Sigmoid colon (tissue), 7 donors: ENCODE data around the gene ATP1A2. TPM values are rescaled to one million over a fixed set of nuclear protein-coding genes. Genes with fewer than 3 reads are reported as not detected.
A peak's percentile ranks its signal among the peaks of the same experiment; 100 is the strongest.

ENCODE experiments used
- DNase-seq: peaks from one replicate; pipeline ENCODE4 v3.0.0-alpha.2; 2019
- H3K27ac ChIP-seq, 4 donors: fragments of 200-600 bp; sonication (generic); one replicate each; pipeline ENCODE4 v1.5.1; 2016 to 2019; ENCODE audit warnings: mild to moderate bottlenecking in 1 of 4
- H3K27me3 ChIP-seq, 3 donors: fragments of 200-600 bp; sonication (generic); one replicate each; pipeline ENCODE4 v1.5.1; 2019; ENCODE audit warnings: mild to moderate bottlenecking in 1 of 3
- H3K36me3 ChIP-seq, 4 donors: fragments of 200-600 bp; sonication (generic); one replicate each; pipeline ENCODE4 v1.5.1; 2016 to 2019
- H3K4me1 ChIP-seq, 4 donors: fragments of 200-600 bp; sonication (generic); one replicate each; pipeline ENCODE4 v1.5.1; 2017 to 2019
- H3K4me3 ChIP-seq, 4 donors: fragments of 200-600 bp; sonication (generic); one replicate each; pipeline ENCODE4 v1.5.1; 2017 to 2019; ENCODE audit warnings: mild to moderate bottlenecking in 2 of 4, moderate library complexity in 1 of 4
- H3K9me3 ChIP-seq, 4 donors: fragments of 200-600 bp in 3 of 4; sonication (generic) in 3 of 4; one replicate each; pipeline versions ENCODE4 v1.5.1 to v1.6.1; 2013 to 2019
- EP300 ChIP-seq, 4 donors: sonication (generic); formaldehyde crosslinking; IDR thresholded peaks; one replicate each; pipeline ENCODE4 v1.6.1; 2017; ENCODE audit warnings: antibody characterized with exemption in 4 of 4
- POLR2A ChIP-seq, 2 donors: fragments of 450-650 bp; IDR thresholded peaks; one replicate each; pipeline ENCODE4 v1.6.1; 2016; ENCODE audit warnings: antibody characterized with exemption in 2 of 2, mild to moderate bottlenecking in 2 of 2, moderate library complexity in 2 of 2
- POLR2AphosphoS5 ChIP-seq, 4 donors: sonication (generic); formaldehyde crosslinking; IDR thresholded peaks; one replicate each; pipeline ENCODE4 v1.6.1; 2017; ENCODE audit warnings: antibody characterized with exemption in 4 of 4
- WGBS, 2 donors: extraction: QIAGEN DNeasy Blood & Tissue Kit; methylation state at CpG; one replicate each; pipeline ENCODE4 v1.1.7; 2013; 5-methylcytosine and 5-hydroxymethylcytosine counted together
- intact Hi-C: fragments of 100-400 bp; cut with DNase I; formaldehyde crosslinking; loops from one replicate; pipeline ENCODE4 v1.15.1; 2023
- polyA plus RNA-seq, 3 donors: library from polyadenylated mRNA; stranded (reverse); fragments of 200-250 nt; gene quantifications; one replicate each; pipeline ENCODE4 v1.2.3, GENCODE V29; 2013
- total RNA-seq, 4 donors: library from RNA; depleted of rRNA; stranded (reverse); fragments of >200 nt; gene quantifications; one replicate each; pipeline ENCODE4 v1.1.0, GENCODE V29; 2016
- TF ChIP-seq, protein P1 (sequence below), 4 experiments: fragments of 450-650 bp in 3 of 4; fragments of 200-600 bp in 1 of 4; IDR thresholded peaks; one replicate each; pipeline ENCODE4 v1.5.1; 2016 to 2019; ENCODE audit warnings: antibody characterized with exemption in 4 of 4, mild to moderate bottlenecking in 3 of 4, moderate library complexity in 2 of 4
- donor health status: healthy with polysubstance abuse.
- donor health status: Bipolar disorder and iron deficiency.
- donor health status: healthy.

Gene ATP1A2
- total and polyA plus RNA-seq, 7 donors: 0.92 to 153 (median 60.7) TPM

- peak; percentile 56 to 76 (median 68) for TF ChIP-seq POLR2AphosphoS5 (IDR thresholded peaks at IDR 0.05)
- TF ChIP-seq POLR2A (IDR thresholded peaks at IDR 0.05): no peak
- TF ChIP-seq EP300 (IDR thresholded peaks at IDR 0.05): peak in 1 of 4 donors; percentile 68
- TF ChIP-seq, protein P1, sequence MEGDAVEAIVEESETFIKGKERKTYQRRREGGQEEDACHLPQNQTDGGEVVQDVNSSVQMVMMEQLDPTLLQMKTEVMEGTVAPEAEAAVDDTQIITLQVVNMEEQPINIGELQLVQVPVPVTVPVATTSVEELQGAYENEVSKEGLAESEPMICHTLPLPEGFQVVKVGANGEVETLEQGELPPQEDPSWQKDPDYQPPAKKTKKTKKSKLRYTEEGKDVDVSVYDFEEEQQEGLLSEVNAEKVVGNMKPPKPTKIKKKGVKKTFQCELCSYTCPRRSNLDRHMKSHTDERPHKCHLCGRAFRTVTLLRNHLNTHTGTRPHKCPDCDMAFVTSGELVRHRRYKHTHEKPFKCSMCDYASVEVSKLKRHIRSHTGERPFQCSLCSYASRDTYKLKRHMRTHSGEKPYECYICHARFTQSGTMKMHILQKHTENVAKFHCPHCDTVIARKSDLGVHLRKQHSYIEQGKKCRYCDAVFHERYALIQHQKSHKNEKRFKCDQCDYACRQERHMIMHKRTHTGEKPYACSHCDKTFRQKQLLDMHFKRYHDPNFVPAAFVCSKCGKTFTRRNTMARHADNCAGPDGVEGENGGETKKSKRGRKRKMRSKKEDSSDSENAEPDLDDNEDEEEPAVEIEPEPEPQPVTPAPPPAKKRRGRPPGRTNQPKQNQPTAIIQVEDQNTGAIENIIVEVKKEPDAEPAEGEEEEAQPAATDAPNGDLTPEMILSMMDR (IDR thresholded peaks at IDR 0.05): peak; percentile 90 to 98 (median 92)
- DNase-seq: peak; percentile 96
- no peaks in the 10 kb centered on the region for H3K36me3 ChIP-seq
- H3K4me3 ChIP-seq: no peak overlapping the region
- intact Hi-C loops: loop anchor here (1.0 to 10.0 kb wide), 6 partner anchors 92 to 296 kb away; no protein-coding TSS in a partner anchor
- H3K4me1 ChIP-seq: peaks cover 0 to 67% (median 62%) of the 10 kb centered on the region in 4 donors
- H3K9me3 ChIP-seq: no peaks in the 10 kb centered on the region
- 25% methylated on average over 13 of the region's 13 CpGs for WGBS, 2 donors
- no peaks in the 10 kb centered on the region for H3K27me3 ChIP-seq
- H3K27ac ChIP-seq: peak overlapping the region; percentile 91 to 98 (median 95)
Measured at GRCh38 chr1:160101037-160101716, 14.4 kb upstream of the ATP1A2 start.

- intact Hi-C loops: loop anchor here (1.0 to 10.0 kb wide), 6 partner anchors 91 to 295 kb away; no protein-coding TSS in a partner anchor
Measured at GRCh38 chr1:160101717-160102522, 13.6 kb upstream of the ATP1A2 start.

DNA sequence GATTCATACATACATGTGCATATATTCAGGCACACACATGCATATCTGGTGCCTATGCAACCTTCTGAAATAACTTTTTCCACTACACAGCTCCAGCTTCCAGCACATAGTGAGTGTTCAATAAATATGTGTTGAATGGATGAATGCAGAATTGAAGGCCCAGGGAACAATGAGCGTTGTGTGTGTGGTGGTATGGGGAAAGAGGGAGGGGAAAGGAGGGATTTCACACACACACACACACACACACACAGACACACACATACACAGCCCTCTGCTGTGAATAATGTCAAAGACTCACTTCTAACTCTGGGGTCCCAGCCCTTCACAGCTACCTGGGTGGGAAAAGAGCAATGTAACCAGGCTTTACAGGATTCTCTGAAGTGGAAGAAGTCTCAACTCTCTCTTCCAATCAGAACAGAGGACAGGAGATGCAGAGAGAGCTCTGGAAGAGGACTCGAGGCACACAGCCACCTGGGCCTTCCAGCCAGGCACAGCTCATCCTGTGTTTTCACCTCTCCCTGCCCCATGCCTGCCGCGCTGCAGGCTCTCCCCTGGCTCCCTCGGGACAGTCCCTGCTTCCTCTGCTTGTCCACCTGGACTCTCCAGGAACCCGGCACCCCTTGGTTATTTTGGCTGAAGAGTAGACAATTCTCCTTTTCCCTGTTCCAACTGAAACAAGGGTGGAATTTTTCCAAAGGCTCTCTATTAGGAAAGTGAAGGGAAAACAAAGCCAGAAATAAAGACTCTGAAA lies 11.7 kb upstream of the ATP1A2 start:
- DNase-seq: no peak
- no peak overlapping the region for H3K4me3 ChIP-seq
- no peaks in the 10 kb centered on the region for H3K36me3 ChIP-seq
- 76 to 79% methylated on average over 6 of the region's 6 CpGs for WGBS, 2 donors
- H3K9me3 ChIP-seq: no peaks in the 10 kb centered on the region
- peaks cover 0 to 48% (median 42%) of the 10 kb centered on the region in 4 donors for H3K4me1 ChIP-seq
- intact Hi-C loops: loop anchor here (5.0 to 10.0 kb wide), 2 partner anchors 271 to 293 kb away; no protein-coding TSS in a partner anchor
- peak overlapping the region; percentile 63 to 98 (median 92) for H3K27ac ChIP-seq
- no peaks in the 10 kb centered on the region for H3K27me3 ChIP-seq
- TF ChIP-seq POLR2AphosphoS5 (IDR thresholded peaks at IDR 0.05) (no peak), EP300 (IDR thresholded peaks at IDR 0.05) (no peak), POLR2A (IDR thresholded peaks at IDR 0.05) (no peak)
- TF ChIP-seq, protein P1 (IDR thresholded peaks at IDR 0.05): no peak

More at GRCh38 chr1:160101717-160102522, 13.6 kb upstream of the ATP1A2 start:
- Histone ChIP-seq H3K4me3 (no peak overlapping the region), H3K36me3 (no peaks in the 10 kb centered on the region), H3K27ac (peak overlapping the region; percentile 91 to 98 (median 95)), H3K27me3 (no peaks in the 10 kb centered on the region), H3K4me1 (peaks cover 0 to 60% (median 54%) of the 10 kb centered on the region in 4 donors), H3K9me3 (no peaks in the 10 kb centered on the region)
- TF ChIP-seq POLR2AphosphoS5 (IDR thresholded peaks at IDR 0.05) (peak in 3 of 4 donors; percentile 53 to 68 (median 57)), EP300 (IDR thresholded peaks at IDR 0.05) (peak in 1 of 4 donors; percentile 47), POLR2A (IDR thresholded peaks at IDR 0.05) (no peak)
- no peak for DNase-seq
- WGBS, 2 donors: 78% methylated on average over 9 of the region's 9 CpGs

DNA sequence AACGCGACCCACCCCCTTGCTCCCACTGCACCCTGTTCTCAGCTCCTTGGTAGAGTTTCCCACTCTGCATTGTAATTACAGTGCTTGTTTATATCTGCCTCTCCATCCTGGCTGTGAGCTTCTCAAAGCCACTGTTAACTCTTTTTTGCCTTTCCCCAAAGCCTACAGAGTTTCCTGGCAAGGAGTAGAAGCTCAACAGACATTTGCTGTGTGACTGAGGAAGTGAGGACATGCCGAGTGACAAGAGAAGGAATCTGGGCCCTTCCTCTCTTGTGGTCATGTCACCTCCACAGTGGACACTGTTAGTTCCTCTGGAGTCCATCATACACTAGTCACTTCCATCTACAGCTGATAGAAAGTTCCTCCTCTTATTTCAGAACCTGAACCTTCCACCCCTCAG lies 11.1 kb upstream of the ATP1A2 start:
- TF ChIP-seq, protein P1 (IDR thresholded peaks at IDR 0.05): no peak
- no peak for TF ChIP-seq POLR2AphosphoS5 (IDR thresholded peaks at IDR 0.05)
- TF ChIP-seq EP300 (IDR thresholded peaks at IDR 0.05): no peak
- TF ChIP-seq POLR2A (IDR thresholded peaks at IDR 0.05): no peak
- DNase-seq: no peak
- H3K27ac ChIP-seq: peak overlapping the region; percentile 63 to 98 (median 92)
- peaks cover 0 to 49% (median 38%) of the 10 kb centered on the region in 4 donors for H3K4me1 ChIP-seq
- WGBS, 2 donors: 63 to 80% methylated on average over 3 of the region's 3 CpGs
- no peaks in the 10 kb centered on the region for H3K9me3 ChIP-seq
- H3K27me3 ChIP-seq: no peaks in the 10 kb centered on the region
- intact Hi-C loops: loop anchor here (5.0 to 10.0 kb wide), 2 partner anchors 270 to 293 kb away; no protein-coding TSS in a partner anchor
- no peak overlapping the region for H3K4me3 ChIP-seq
- no peaks in the 10 kb centered on the region for H3K36me3 ChIP-seq
